Urinary bladder (tissue), 4 donors: ENCODE data around the gene RNU4-1. TPM values are rescaled to one million over a fixed set of nuclear protein-coding genes. Genes with fewer than 3 reads are reported as not detected.
A peak's percentile ranks its signal among the peaks of the same experiment; 100 is the strongest.

Source experiments
- DNase-seq: peaks from one replicate; pipeline ENCODE4 v3.0.0-alpha.2; 2015; ENCODE audit errors: extremely low spot score
- H3K27ac ChIP-seq: one replicate; pipeline ENCODE4 v1.5.1; 2013; ENCODE audit warnings: low read depth, mild to moderate bottlenecking, moderate library complexity
- H3K36me3 ChIP-seq: one replicate; pipeline ENCODE4 v1.6.1; 2013; ENCODE audit warnings: mild to moderate bottlenecking, moderate library complexity; ENCODE audit not compliant: insufficient read depth
- H3K4me1 ChIP-seq: one replicate; pipeline ENCODE4 v1.6.1; 2013; ENCODE audit warnings: mild to moderate bottlenecking, moderate library complexity; ENCODE audit not compliant: insufficient read depth
- H3K4me3 ChIP-seq: one replicate; pipeline ENCODE4 v1.5.1; 2013; ENCODE audit warnings: low read depth, low read length
- WGBS: extraction: QIAGEN DNeasy Blood & Tissue Kit; methylation state at CpG from one replicate; pipeline ENCODE4 v1.1.7; 2013; 5-methylcytosine and 5-hydroxymethylcytosine counted together
- polyA plus RNA-seq: library from polyadenylated mRNA; stranded (reverse); fragments of 200-250 nt; gene quantifications from one replicate; pipeline ENCODE4 v1.2.3, GENCODE V29; 2013
- total RNA-seq: library from RNA; depleted of rRNA; stranded (reverse); fragments of >200 nt; gene quantifications from one replicate; pipeline ENCODE4 v1.2.3, GENCODE V29; 2014
- donor health status: healthy with polysubstance abuse.
- donor health status: healthy.

The RNU4-1 gene
- total and polyA plus RNA-seq, 2 donors: under 0.01 TPM; not detected in 1

- 70% methylated on average over 13 of the region's 13 CpGs for WGBS
- H3K36me3 ChIP-seq: no peaks in the 10 kb centered on the region
- no peak for DNase-seq
- H3K4me1 ChIP-seq: no peaks in the 10 kb centered on the region
- H3K4me3 ChIP-seq: no peak overlapping the region
- H3K27ac ChIP-seq: no peak overlapping the region
Measured at GRCh38 chr12:120321382-120322202, 28.6 kb upstream of the RNU4-1 start.

GRCh38 chr12:120317224-120318105, 24.4 kb upstream of the RNU4-1 start:
- peak; percentile 99 for DNase-seq
- Histone ChIP-seq H3K27ac (peak overlapping the region; percentile 81), H3K4me3 (peak overlapping the region; percentile 39), H3K4me1 (no peaks in the 10 kb centered on the region), H3K36me3 (no peaks in the 10 kb centered on the region)
- 1% methylated on average over 42 of the region's 42 CpGs for WGBS

- Histone ChIP-seq H3K4me1 (no peaks in the 10 kb centered on the region), H3K36me3 (no peaks in the 10 kb centered on the region), H3K27ac (peak overlapping the region; percentile 81), H3K4me3 (peak overlapping the region; percentile 39)
- WGBS: 46% methylated on average over 9 of the region's 9 CpGs
- no peak for DNase-seq
Measured at GRCh38 chr12:120316798-120317223, 23.8 kb upstream of the RNU4-1 start.

- 53% methylated on average over 5 of the region's 5 CpGs for WGBS
- Histone ChIP-seq H3K27ac (no peak overlapping the region), H3K4me3 (no peak overlapping the region), H3K36me3 (no peaks in the 10 kb centered on the region), H3K4me1 (no peaks in the 10 kb centered on the region)
- no peak for DNase-seq
Measured at GRCh38 chr12:120314220-120314619, 21.2 kb upstream of the RNU4-1 start.

GRCh38 chr12:120301962-120302815, 9.2 kb upstream of the RNU4-1 start, which contains the start of gene SIRT4:
TSS of gene SIRT4 (plus strand) at chr12:120302321. CDS start at chr12:120303562, 1,241 bp downstream.
- Histone ChIP-seq H3K36me3 (no peaks in the 10 kb centered on the region), H3K4me3 (peak within 1 kb of the TSS; percentile 64), H3K27ac (no peak within 1 kb of the TSS), H3K4me1 (no peaks in the 10 kb centered on the region)
- DNase-seq: peak; percentile 95
- WGBS: 8% methylated on average over 31 of the region's 31 CpGs

- H3K27ac ChIP-seq: peak overlapping the region; percentile 95
- DNase-seq: no peak
- under 1% methylated on average over 17 of the region's 17 CpGs for WGBS
- no peaks in the 10 kb centered on the region for H3K4me1 ChIP-seq
- peak overlapping the region; percentile 46 for H3K4me3 ChIP-seq
- no peaks in the 10 kb centered on the region for H3K36me3 ChIP-seq
Measured at GRCh38 chr12:120292411-120292660, 701 bp downstream of the RNU4-1 start.

GRCh38 chr12:120290609-120291305, 2.3 kb downstream of the RNU4-1 start:
- DNase-seq: no peak
- WGBS: 25% methylated on average over 22 of the region's 22 CpGs
- H3K4me3 ChIP-seq: peak overlapping the region; percentile 9
- H3K36me3 ChIP-seq: no peaks in the 10 kb centered on the region
- peak overlapping the region; percentile 27 for H3K27ac ChIP-seq
- no peaks in the 10 kb centered on the region for H3K4me1 ChIP-seq

- Histone ChIP-seq H3K4me3 (no peak overlapping the region), H3K4me1 (no peaks in the 10 kb centered on the region), H3K27ac (no peak overlapping the region), H3K36me3 (no peaks in the 10 kb centered on the region)
- 80% methylated on average over 12 of the region's 12 CpGs for WGBS
- DNase-seq: no peak
Measured at GRCh38 chr12:120287491-120287890, 5.5 kb downstream of the RNU4-1 start.

- no peak for DNase-seq
- Histone ChIP-seq H3K27ac (no peak overlapping the region), H3K4me3 (no peak overlapping the region), H3K4me1 (no peaks in the 10 kb centered on the region), H3K36me3 (no peaks in the 10 kb centered on the region)
- WGBS: 53% methylated on average over 7 of the region's 7 CpGs
Measured at GRCh38 chr12:120286768-120287490, 6.1 kb downstream of the RNU4-1 start.

GRCh38 chr12:120284381-120284780, 8.7 kb downstream of the RNU4-1 start:
- DNase-seq: no peak
- no peak overlapping the region for H3K27ac ChIP-seq
- no peaks in the 10 kb centered on the region for H3K36me3 ChIP-seq
- no peaks in the 10 kb centered on the region for H3K4me1 ChIP-seq
- no peak overlapping the region for H3K4me3 ChIP-seq
- WGBS: 82% methylated on average over 3 of the region's 3 CpGs

GRCh38 chr12:120283318-120283717, 9.7 kb downstream of the RNU4-1 start:
- no peak for DNase-seq
- Histone ChIP-seq H3K27ac (no peak overlapping the region), H3K4me3 (no peak overlapping the region), H3K4me1 (no peaks in the 10 kb centered on the region), H3K36me3 (no peaks in the 10 kb centered on the region)
- WGBS: 47% methylated on average over 7 of the region's 7 CpGs
